CD4-positive, alpha-beta T cell (primary cell): ENCODE results near the gene SH3RF3. TPM values are rescaled to one million over a fixed set of nuclear protein-coding genes. Genes with fewer than 3 reads are reported as not detected.

Experiments used
- ATAC-seq: fragments of 200-7000 bp; cut with Tn5 transposase; one replicate; pipeline ENCODE4 v1.10.0; 2022; ENCODE audit warnings: mild to moderate bottlenecking; ENCODE audit not compliant: poor library complexity
- CTCF ChIA-PET: fragments of 350-600 bp; sonication (Branson Sonifier 250); formaldehyde crosslinking; loops from one replicate; lab custom pipeline; 2021; ENCODE audit warnings: antibody characterized with exemption, inconsistent platforms; lab: Charles Lee
- POLR2A ChIA-PET: fragments of 350-600 bp; sonication (Branson Sonifier 250); formaldehyde crosslinking; loops from one replicate; lab custom pipeline; 2021; ENCODE audit warnings: antibody characterized with exemption, inconsistent platforms; lab: Charles Lee
- DNase-seq, 14 experiments: peaks; one replicate each; pipeline ENCODE4 v3.0.0-alpha.2; 2013 to 2020; ENCODE audit warnings: mixed read lengths in 2 of 14
- H3K27ac ChIP-seq, 2 donors: one replicate each; pipeline versions ENCODE4 v1.5.1 to v1.7.0; 2013; ENCODE audit warnings: low read length in 2 of 2, low read depth in 1 of 2, mild to moderate bottlenecking in 1 of 2
- H3K27me3 ChIP-seq, 2 experiments: 1 replicate in 1 of 2; 2 replicates in 1 of 2; pipeline versions ENCODE4 v1.6.1 to v1.7.0; 2013; ENCODE audit warnings: low read length in 2 of 2, control low read depth in 1 of 2, mild to moderate bottlenecking in 1 of 2, moderate library complexity in 1 of 2; ENCODE audit not compliant: insufficient read depth in 2 of 2, control insufficient read depth in 1 of 2
- H3K36me3 ChIP-seq: one replicate; pipeline ENCODE4 v1.6.1; 2013; ENCODE audit warnings: low read length, control low read depth; ENCODE audit not compliant: insufficient read depth
- H3K4me1 ChIP-seq: one replicate; pipeline ENCODE4 v1.6.1; 2013; ENCODE audit warnings: low read length, control low read depth; ENCODE audit not compliant: insufficient read depth
- H3K4me3 ChIP-seq: one replicate; pipeline ENCODE4 v1.5.1; 2013; ENCODE audit warnings: mild to moderate bottlenecking, low read length, moderate library complexity
- H3K9me3 ChIP-seq, 2 experiments: 1 replicate in 1 of 2; 2 replicates in 1 of 2; pipeline versions ENCODE4 v1.6.1 to v1.7.0; 2013; ENCODE audit warnings: low read length in 2 of 2, mild to moderate bottlenecking in 2 of 2, control low read depth in 1 of 2, moderate library complexity in 1 of 2; ENCODE audit not compliant: control insufficient read depth in 1 of 2, insufficient read depth in 1 of 2
- H3K27ac Mint-ChIP-seq: one replicate; pipeline ENCODE4 v1.8.0; 2020; ENCODE audit warnings: mixed read lengths
- H3K27me3 Mint-ChIP-seq: one replicate; pipeline ENCODE4 v1.8.0; 2021; ENCODE audit warnings: mixed read lengths
- H3K36me3 Mint-ChIP-seq: one replicate; pipeline ENCODE4 v1.8.0; 2021; ENCODE audit warnings: low read depth, mixed read lengths
- H3K4me1 Mint-ChIP-seq: one replicate; pipeline ENCODE4 v1.8.0; 2021; ENCODE audit warnings: low read depth, mixed read lengths
- H3K4me3 Mint-ChIP-seq: one replicate; pipeline ENCODE4 v1.8.0; 2020; ENCODE audit warnings: mild to moderate bottlenecking, mixed read lengths
- H3K9me3 Mint-ChIP-seq: one replicate; pipeline ENCODE4 v1.8.0; 2020; ENCODE audit warnings: mixed read lengths
- intact Hi-C, 2 experiments: fragments of 100-400 bp; cut with DNase I in 1 of 2; cut with micrococcal nuclease in 1 of 2; formaldehyde crosslinking; loops; one replicate each; pipeline versions ENCODE4 v1.15.1 to v1.9.0; 2023 to 2025; cut with DNase I, micrococcal nuclease
- total RNA-seq, 174 experiments: library from RNA in 2 of 174; stranded (reverse) in 2 of 174; gene quantifications; one replicate each; pipeline ENCODE4 v1.2.3 and lab custom pipeline; 2021 to 2026
- TF ChIP-seq, protein P1 (sequence below): fragments of 200-600 bp; IDR thresholded peaks from one replicate; pipeline ENCODE4 v1.8.0; 2022; ENCODE audit warnings: antibody characterized with exemption, mild to moderate bottlenecking

SH3RF3 gene
- total RNA-seq, 2 experiments from 2014 or later: 5.2 to 5.9 TPM

DNA sequence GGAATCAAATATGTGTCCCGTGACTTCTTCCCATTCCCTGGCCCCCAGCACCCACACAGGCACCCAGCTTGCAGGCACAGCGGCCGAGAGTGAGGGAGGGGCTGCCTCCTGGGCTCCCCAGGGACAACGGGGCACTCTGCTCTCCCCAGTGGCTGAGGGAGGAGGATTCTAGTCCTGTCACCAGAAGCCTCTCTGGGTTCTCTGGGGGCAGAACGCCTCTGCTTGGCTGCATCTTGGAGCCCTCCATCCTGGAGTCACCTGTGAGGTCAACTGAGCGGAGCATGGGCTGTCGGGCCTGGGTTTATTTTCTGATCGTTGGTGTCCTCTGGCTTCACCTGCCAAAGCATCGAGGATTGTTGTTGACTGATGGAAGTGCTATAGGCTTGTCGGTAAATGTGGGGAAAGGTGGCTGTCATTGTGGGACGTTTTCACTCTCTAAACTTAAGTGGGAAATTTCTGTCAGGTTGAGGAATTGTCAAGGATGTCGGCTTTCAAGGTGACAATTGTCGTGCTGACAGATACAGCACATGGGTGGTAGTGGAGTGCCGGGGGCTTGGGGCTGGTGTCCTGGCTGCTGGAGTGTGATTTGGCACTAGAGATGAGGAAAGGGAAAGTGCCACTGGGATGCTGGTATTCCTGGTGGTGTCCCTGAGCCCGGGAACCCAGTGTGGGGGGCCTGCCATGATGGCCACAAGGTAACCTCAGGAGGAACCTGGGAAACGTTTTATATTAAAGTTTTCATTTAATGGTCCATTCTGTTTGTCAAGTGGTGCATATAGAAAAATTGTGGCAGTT lies 13.6 kb downstream of the SH3RF3 start:
- Mint-ChIP-seq H3K27ac (peak overlapping the region; percentile 81), H3K4me3 (peak overlapping the region; percentile 53), H3K27me3 (no peaks in the 10 kb centered on the region), H3K4me1 (peaks cover 51% of the 10 kb centered on the region), H3K9me3 (no peaks in the 10 kb centered on the region), H3K36me3 (no peaks in the 10 kb centered on the region)
- ATAC-seq: no peak
- ChIA-PET CTCF (no interaction called here), POLR2A (interaction anchor here (0.6 kb wide), 1 partner anchor 12 kb away, joined by 5 read pairs; no protein-coding TSS in a partner anchor)
- DNase-seq: no peak
- H3K4me1 ChIP-seq: peaks cover 24% of the 10 kb centered on the region
- H3K27me3 ChIP-seq: no peaks in the 10 kb centered on the region
- H3K9me3 ChIP-seq: peaks cover 0 to 3% of the 10 kb centered on the region in 2 experiments
- H3K4me3 ChIP-seq: no peak overlapping the region
- TF ChIP-seq, protein P1, sequence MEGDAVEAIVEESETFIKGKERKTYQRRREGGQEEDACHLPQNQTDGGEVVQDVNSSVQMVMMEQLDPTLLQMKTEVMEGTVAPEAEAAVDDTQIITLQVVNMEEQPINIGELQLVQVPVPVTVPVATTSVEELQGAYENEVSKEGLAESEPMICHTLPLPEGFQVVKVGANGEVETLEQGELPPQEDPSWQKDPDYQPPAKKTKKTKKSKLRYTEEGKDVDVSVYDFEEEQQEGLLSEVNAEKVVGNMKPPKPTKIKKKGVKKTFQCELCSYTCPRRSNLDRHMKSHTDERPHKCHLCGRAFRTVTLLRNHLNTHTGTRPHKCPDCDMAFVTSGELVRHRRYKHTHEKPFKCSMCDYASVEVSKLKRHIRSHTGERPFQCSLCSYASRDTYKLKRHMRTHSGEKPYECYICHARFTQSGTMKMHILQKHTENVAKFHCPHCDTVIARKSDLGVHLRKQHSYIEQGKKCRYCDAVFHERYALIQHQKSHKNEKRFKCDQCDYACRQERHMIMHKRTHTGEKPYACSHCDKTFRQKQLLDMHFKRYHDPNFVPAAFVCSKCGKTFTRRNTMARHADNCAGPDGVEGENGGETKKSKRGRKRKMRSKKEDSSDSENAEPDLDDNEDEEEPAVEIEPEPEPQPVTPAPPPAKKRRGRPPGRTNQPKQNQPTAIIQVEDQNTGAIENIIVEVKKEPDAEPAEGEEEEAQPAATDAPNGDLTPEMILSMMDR: no peak
- H3K27ac ChIP-seq: no peak overlapping the region
- no peaks in the 10 kb centered on the region for H3K36me3 ChIP-seq
- intact Hi-C loops: loop anchor here in 1 of 2 experiments (5.0 kb wide), 1 partner anchor 110 kb away; no protein-coding TSS in a partner anchor

DNA sequence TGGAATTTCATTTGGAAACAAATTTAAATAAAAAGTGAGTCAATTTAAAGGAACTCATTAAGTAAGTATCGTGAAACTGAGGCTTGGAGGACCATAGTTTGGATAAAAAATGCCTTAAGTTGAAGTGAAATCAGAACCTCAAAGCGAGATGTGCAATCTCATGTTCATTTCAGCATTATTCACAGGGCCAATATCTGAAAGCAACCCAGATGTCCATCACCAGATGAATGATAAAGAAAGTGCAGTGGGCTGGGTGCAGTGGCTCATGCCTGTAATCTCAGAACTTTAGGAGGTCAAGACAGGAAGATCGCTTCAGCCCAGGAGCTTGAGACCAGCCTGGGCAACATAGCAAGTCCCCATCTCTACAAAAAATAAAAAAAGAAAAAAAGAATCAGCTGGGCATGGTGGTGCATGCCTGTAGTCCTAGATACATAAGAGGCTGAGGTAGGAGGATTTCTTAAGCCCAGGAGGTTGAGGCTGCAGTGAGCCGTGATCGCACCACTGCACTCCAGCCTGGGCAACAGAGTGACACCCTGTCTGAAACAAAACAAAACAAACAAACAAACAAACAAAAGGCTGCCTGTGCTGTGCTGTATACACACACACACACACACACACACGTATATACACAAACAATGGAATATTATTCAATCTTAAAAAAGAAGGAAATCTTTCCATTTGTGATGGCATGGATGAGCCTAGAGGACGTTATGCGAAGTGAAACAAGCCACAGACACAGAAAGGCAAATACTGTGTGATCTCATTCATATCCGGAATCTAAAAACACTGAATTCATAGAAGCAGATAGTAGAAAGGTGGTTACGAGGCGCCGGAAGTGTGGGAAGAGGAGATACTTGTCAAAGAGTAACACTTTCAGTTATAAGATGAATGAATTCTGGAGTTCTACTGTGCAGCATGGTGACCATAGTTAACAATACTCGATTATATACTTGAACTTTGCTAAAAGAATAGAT lies 14.5 kb downstream of the SH3RF3 start:
- H3K27ac ChIP-seq: no peak overlapping the region
- ATAC-seq: peak; percentile 78
- DNase-seq: peak; percentile 25 to 83 (median 55)
- H3K9me3 Mint-ChIP-seq: no peaks in the 10 kb centered on the region
- TF ChIP-seq, protein P1: no peak
- no peaks in the 10 kb centered on the region for H3K27me3 Mint-ChIP-seq
- H3K4me1 ChIP-seq: peaks cover 24% of the 10 kb centered on the region
- intact Hi-C loops: loop anchor here in 1 of 2 experiments (1.0 to 5.0 kb wide), 3 partner anchors 15 to 111 kb away; no protein-coding TSS in a partner anchor
- no peaks in the 10 kb centered on the region for H3K36me3 Mint-ChIP-seq
- H3K36me3 ChIP-seq: no peaks in the 10 kb centered on the region
- peak overlapping the region; percentile 81 for H3K27ac Mint-ChIP-seq
- ChIA-PET POLR2A (interaction anchor here (0.8 to 1.6 kb wide), 3 partner anchors 70 to 111 kb away, joined by 3 to 18 read pairs (median 3); no protein-coding TSS in a partner anchor), CTCF (interaction anchor here (1.1 kb wide), 1 partner anchor 15 kb away, joined by 3 read pairs; the partner anchor contains the start of gene SH3RF3)
- H3K27me3 ChIP-seq: no peaks in the 10 kb centered on the region
- peaks cover 52% of the 10 kb centered on the region for H3K4me1 Mint-ChIP-seq
- peaks cover 0 to 3% of the 10 kb centered on the region in 2 experiments for H3K9me3 ChIP-seq
- peak overlapping the region; percentile 14 for H3K4me3 ChIP-seq
- H3K4me3 Mint-ChIP-seq: peak overlapping the region; percentile 53

DNA sequence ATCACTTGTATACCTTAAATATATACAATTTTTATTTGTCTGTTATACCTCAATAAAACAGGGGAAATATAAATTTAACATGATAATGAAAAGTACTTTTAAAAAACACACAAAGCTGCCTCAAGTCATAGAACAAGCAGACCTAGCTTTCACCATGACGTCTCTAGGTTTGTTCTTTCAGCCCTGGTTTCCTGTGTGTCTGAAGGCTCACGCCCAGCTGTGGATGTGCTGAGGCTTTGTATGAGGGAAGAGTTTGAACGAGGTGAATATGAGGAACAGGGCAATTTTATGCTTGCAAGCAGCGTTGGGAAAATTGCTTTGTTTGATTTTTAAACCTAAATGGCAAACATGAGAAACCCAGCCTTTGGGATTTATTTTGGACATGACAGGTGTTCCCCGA lies 15.3 kb downstream of the SH3RF3 start:
- no peaks in the 10 kb centered on the region for H3K27me3 ChIP-seq
- Mint-ChIP-seq H3K27ac (peak overlapping the region; percentile 81), H3K27me3 (no peaks in the 10 kb centered on the region), H3K4me3 (peak overlapping the region; percentile 56), H3K9me3 (no peaks in the 10 kb centered on the region), H3K4me1 (peaks cover 52% of the 10 kb centered on the region), H3K36me3 (no peaks in the 10 kb centered on the region)
- POLR2A ChIA-PET: interaction anchor here (0.8 to 1.6 kb wide), 4 partner anchors 64 to 112 kb away, joined by 3 to 18 read pairs (median 3); no protein-coding TSS in a partner anchor
- peak in 10 of 14 experiments; percentile 23 to 79 (median 50) for DNase-seq
- H3K4me1 ChIP-seq: peaks cover 24% of the 10 kb centered on the region
- CTCF ChIA-PET: interaction anchor here (0.9 to 1.1 kb wide), 2 partner anchors 16 to 31 kb away, joined by 3 read pairs; partner anchors contain the start of gene SH3RF3
- H3K4me3 ChIP-seq: peak overlapping the region; percentile 14
- ATAC-seq: peak; percentile 91
- H3K27ac ChIP-seq: no peak overlapping the region
- TF ChIP-seq, protein P1: no peak
- no peaks in the 10 kb centered on the region for H3K36me3 ChIP-seq
- H3K9me3 ChIP-seq: peaks cover 0 to 3% of the 10 kb centered on the region in 2 experiments
- intact Hi-C loops: loop anchor here in 1 of 2 experiments (1.0 to 5.0 kb wide), 3 partner anchors 16 to 112 kb away; no protein-coding TSS in a partner anchor
